ENCODE measurements around the gene DLL3. TPM values are rescaled to one million over a fixed set of nuclear protein-coding genes. Genes with fewer than 3 reads are reported as not detected.

DLL3 gene
- total and polyA plus RNA-seq, 9 of the 15 experiments (the other 6 are each of a cell fraction or from before 2014, with no cell fraction given), result 0.80 to 6.3 (median 1.2) TPM

GRCh38 chr19:39539518-39540332 lies 41.0 kb downstream of the DLL3 start, which contains the start of gene EID2 (continued):
- TF ChIP-seq MYBL2 (IDR thresholded peaks at IDR 0.05; ENCODE audit: low read depth) (no peak), MYBL2 (CRISPR knock-in tag; IDR thresholded peaks at IDR 0.05; ENCODE audit: borderline replicate concordance) (no peak), HMGN3 (IDR thresholded peaks at IDR 0.05; ENCODE audit: borderline replicate concordance, extremely low read depth, insufficient read length, low read depth, low read length) (peak; percentile 21), HDAC3 (IDR thresholded peaks at IDR 0.05; ENCODE audit: borderline replicate concordance, partially characterized antibody) (no peak), CTCFL (IDR thresholded peaks at IDR 0.05; ENCODE audit: borderline replicate concordance, insufficient read depth, low read depth, low read length, poor library complexity, severe bottlenecking) (peak; percentile 69), ZBED1 (IDR thresholded peaks at IDR 0.05) (peak; percentile 58; the same call in 1 of the 2 replicates), POLR2A (conservative IDR thresholded peaks at IDR 0.05) (peak; percentile 83), ZNF445 (CRISPR knock-in tag; IDR thresholded peaks at IDR 0.05; ENCODE audit: low read depth) (no peak), PHF8 (IDR thresholded peaks at IDR 0.05; ENCODE audit: borderline replicate concordance, low read length) (peak; percentile 94; the same call in 1 of the 2 replicates), E2F1 (CRISPR knock-in tag; IDR thresholded peaks at IDR 0.05) (0 out of 2 replicates have a peak, but pooled peaks have one; percentile 74), NEUROD1 (IDR thresholded peaks at IDR 0.05; ENCODE audit: borderline replicate concordance, low read depth, low read length, partially characterized antibody) (no peak), NR2C2 (CRISPR knock-in tag; IDR thresholded peaks at IDR 0.05) (0 out of 2 replicates have a peak, but pooled peaks have one; percentile 24), NR2C2 (tag; IDR thresholded peaks at IDR 0.05) (peak; percentile 25; the same call in 1 of the 2 replicates), GABPB2 (CRISPR knock-in tag; conservative IDR thresholded peaks at IDR 0.05) (no peak), MTA3 (IDR thresholded peaks at IDR 0.05; ENCODE audit: borderline replicate concordance) (peak; percentile 35; the same call in 1 of the 2 replicates), JUN (IDR thresholded peaks at IDR 0.05; ENCODE audit: borderline replicate concordance, low read depth, low read length) (no peak), JUN (CRISPR knock-in tag; IDR thresholded peaks at IDR 0.05; ENCODE audit: borderline replicate concordance) (no peak), TAF1 (IDR thresholded peaks at IDR 0.05; ENCODE audit: control insufficient read depth, extremely low read depth, insufficient read depth, low read length, severe bottlenecking) (peak; percentile 67), BCOR (IDR thresholded peaks at IDR 0.05) (no peak), UBTF (IDR thresholded peaks at IDR 0.05; ENCODE audit: borderline replicate concordance in 1 of 2, low read depth in 2 of 2, low read length in 2 of 2) (peak; percentile 69 to 90; a peak in 2 of 4 replicates), POLR2B (IDR thresholded peaks at IDR 0.05; ENCODE audit: low read depth, partially characterized antibody) (peak; percentile 81), RBFOX2 (IDR thresholded peaks at IDR 0.05; ENCODE audit: low read depth, low read length) (peak; percentile 88)

Data from K562 (cell line).